GM12878 (cell line): Measurements from ENCODE around the gene ATXN8OS. TPM values are rescaled to one million over a fixed set of nuclear protein-coding genes. Genes with fewer than 3 reads are reported as not detected.

Experiments used
- ATAC-seq: fragments of 200-7000 bp; cut with Tn5 transposase; 3 replicates; pipeline ENCODE4 v1.9.1; 2020; ENCODE audit warnings: mild to moderate bottlenecking, moderate library complexity
- Bru-seq: library from RNA; stranded (reverse); fragments of 400-500 nt; gene quantifications from one replicate; lab custom pipeline; 2021; lab: Mats Ljungman, UMichigan
- BruChase-seq, 2 experiments: library from RNA; stranded (reverse); fragments of 400-500 nt; gene quantifications; one replicate each; lab custom pipeline; 2021; lab: Mats Ljungman, UMichigan
- BruUV-seq: library from RNA; stranded (reverse); fragments of 400-500 nt; replicated peaks from 2 replicates; lab custom pipeline; 2021; lab: Mats Ljungman, UMichigan
- CTCF ChIA-PET: fragments of 300-600 bp; sonication (Branson Sonifier 250); formaldehyde crosslinking; extraction: SDS; loops from one replicate; lab custom pipeline; 2021; ENCODE audit warnings: inconsistent platforms; lab: Yijun Ruan, JAX
- POLR2A ChIA-PET: fragments of 350-600 bp; formaldehyde crosslinking; extraction: SDS; loops from one replicate; lab custom pipeline; 2021; ENCODE audit warnings: inconsistent platforms; lab: Charles Lee
- RAD21 ChIA-PET: fragments of 300-600 bp; sonication (Branson Sonifier 250); formaldehyde crosslinking; loops from one replicate; lab custom pipeline; 2023; ENCODE audit warnings: antibody characterized with exemption; ENCODE audit not compliant: unreplicated experiment; lab: Charles Lee
- SMC1A ChIA-PET: fragments of 300-600 bp; sonication (Branson Sonifier 250); formaldehyde crosslinking; loops from one replicate; lab custom pipeline; 2023; ENCODE audit not compliant: unreplicated experiment, uncharacterized antibody; lab: Charles Lee
- DNase-seq: peaks from one replicate; pipeline ENCODE4 v3.0.0-alpha.2; 2011; ENCODE audit warnings: low read depth, low spot score
- FAIRE-seq: peaks from 3 replicates; lab custom pipeline; 2011; peaks lifted over from hg19 to GRCh38; lab: Jason Lieb, UNC
- H2AFZ ChIP-seq: 2 replicates; pipeline ENCODE4 v1.6.0; 2011; ENCODE audit warnings: low read depth, low read length, control low read depth; ENCODE audit not compliant: control insufficient read depth
- H3K27ac ChIP-seq: 2 replicates; pipeline ENCODE4 v1.5.1; 2011; ENCODE audit warnings: control low read depth; ENCODE audit not compliant: control insufficient read depth, insufficient read depth
- H3K27me3 ChIP-seq, 2 experiments: replicated peaks in 1 of 2; 2 replicates each; pipeline versions ENCODE4 v1.6.0 to v1.6.1; 2011; ENCODE audit warnings: low read length in 1 of 2; ENCODE audit not compliant: control insufficient read depth in 2 of 2, insufficient read depth in 2 of 2
- H3K36me3 ChIP-seq, 2 experiments: 2 replicates each; pipeline ENCODE4 v1.5.1; 2011; ENCODE audit warnings: low read length in 1 of 2; ENCODE audit not compliant: control insufficient read depth in 2 of 2, insufficient read depth in 2 of 2
- H3K4me1 ChIP-seq: 2 replicates; pipeline ENCODE4 v1.6.1; 2011; ENCODE audit warnings: mild to moderate bottlenecking, low read length, moderate library complexity, mixed read lengths; ENCODE audit not compliant: control insufficient read depth, insufficient read depth
- H3K4me2 ChIP-seq: 2 replicates; pipeline ENCODE4 v1.6.0; 2011; ENCODE audit warnings: control low read depth; ENCODE audit not compliant: control insufficient read depth, insufficient read depth
- H3K4me3 ChIP-seq: fragments of 200-600 bp; sonication (generic); 2 replicates; pipeline ENCODE4 v1.5.1; 2016
- H3K79me2 ChIP-seq: 2 replicates; pipeline ENCODE4 v1.6.0; 2011; ENCODE audit warnings: low read length; ENCODE audit not compliant: control insufficient read depth, insufficient read depth
- H3K9ac ChIP-seq: 2 replicates; pipeline ENCODE4 v1.8.0; 2011; ENCODE audit warnings: low read length, control low read depth, mixed read lengths; ENCODE audit not compliant: control insufficient read depth, insufficient read depth
- H3K9me3 ChIP-seq: replicated peaks from 3 replicates; pipeline ENCODE4 v1.5.1; 2011; ENCODE audit warnings: mild to moderate bottlenecking, low read length; ENCODE audit not compliant: control insufficient read depth, insufficient read depth
- H4K20me1 ChIP-seq: 2 replicates; pipeline ENCODE4 v1.6.0; 2011; ENCODE audit not compliant: control insufficient read depth, insufficient read depth
- FOXK2 ChIP-seq: fragments of 450-650 bp; IDR thresholded peaks from 2 replicates; pipeline ENCODE4 v1.6.1; 2017; ENCODE audit warnings: mild to moderate bottlenecking, moderate library complexity
- KDM1A ChIP-seq: fragments of 200-600 bp; sonication (generic); IDR thresholded peaks from 2 replicates; pipeline ENCODE4 v1.6.1; 2016; ENCODE audit warnings: borderline replicate concordance
- TCF3 ChIP-seq: IDR thresholded peaks from 2 replicates; pipeline ENCODE4 v1.6.1; 2012; ENCODE audit warnings: low read depth, mild to moderate bottlenecking, low read length, borderline replicate concordance; ENCODE audit not compliant: insufficient read depth
- WGBS: methylation state at CpG from one replicate; pipeline ENCODE4 v1.1.6; 2016; ENCODE audit warnings: low lambda C conversion rate; ENCODE audit not compliant: insufficient replicate concordance, insufficient coverage; ENCODE audit errors: missing lambda C conversion rate; 5-methylcytosine and 5-hydroxymethylcytosine counted together
- in situ Hi-C: fragments of 300-500 bp; cut with MboI; formaldehyde crosslinking; loops from 9 replicates; pipeline ENCODE4 v1.14.3; 2018; ENCODE audit warnings: mixed read lengths
- intact Hi-C: fragments of 100-400 bp; cut with micrococcal nuclease; formaldehyde crosslinking; loops from one replicate; pipeline ENCODE4 v1.14.2; 2022; ENCODE audit not compliant: unreplicated experiment
- long read RNA-seq, 2 experiments: library from polyadenylated mRNA; unstranded; transcript quantifications; one replicate each; pipeline ENCODE4 v2.0.0, GENCODE V29; 2019 to 2020
- polyA minus RNA-seq, 3 experiments: library from RNA; depleted of rRNA, polyadenylated mRNA; stranded (reverse); fragments of >200 nt; gene quantifications; 2 replicates each; pipeline ENCODE4 v1.2.3, GENCODE V29; 2011
- polyA plus RNA-seq, 11 experiments: library from polyadenylated mRNA; depleted of rRNA in 4 of 11; unstranded in 6 of 11; stranded (reverse) in 5 of 11; fragments of >200 nt; fragmentation: Nextera tagmentation in 4 of 11; fragmentation: Illumina TruSeq in 1 of 11; extraction: Ambion mirVana in 4 of 11; extraction: Trizol in 1 of 11; gene quantifications; 1 replicate in 1 of 11; 2 replicates in 10 of 11; pipeline versions ENCODE4 v1.2.1 to v1.2.3, GENCODE V29; 2011 to 2016; ENCODE audit warnings: inconsistent platforms in 2 of 11, missing spikeins in 2 of 11, low read depth in 1 of 11
- total RNA-seq, 4 experiments: library from RNA; depleted of rRNA in 3 of 4; stranded (reverse); fragments of >200 nt in 3 of 4; fragmentation: Illumina TruSeq in 1 of 4; extraction: Trizol in 1 of 4; gene quantifications; 2 replicates each; pipeline versions ENCODE4 v1.2.1 to v1.2.3, GENCODE V29; 2013 to 2021

The ATXN8OS gene
- not detected in 2 replicates for total RNA-seq (2013; cell fraction: nucleolus; rRNA removed)
- total RNA-seq (2014; rRNA removed) (not detected in 2 replicates), total RNA-seq (2014; rRNA removed; fragmentation: Illumina TruSeq; extraction: Trizol) (not detected in 2 replicates), total RNA-seq (2021) (not detected in 2 replicates), polyA plus RNA-seq (2011; rRNA removed) (not detected in 2 replicates), polyA plus RNA-seq (2014; fragmentation: Illumina TruSeq; extraction: Trizol) (not detected in 2 replicates), polyA plus RNA-seq (2014; fragmentation: Nextera tagmentation; extraction: Ambion mirVana) (not detected), polyA plus RNA-seq (2014; rRNA removed) (not detected in 2 replicates), polyA plus RNA-seq (2016; fragmentation: Nextera tagmentation; extraction: Ambion mirVana) (not detected), polyA minus RNA-seq (2011; rRNA and poly(A)+ RNA removed) (not detected in 2 replicates), Bru-seq, nascent RNA (not detected), BruChase-seq, experiment 1, labeled RNA remaining after a 6-hour chase (not detected), BruChase-seq, experiment 2, labeled RNA remaining after a 2-hour chase (not detected)
- polyA plus RNA-seq (2011; ENCODE audit: low read depth): not detected
- not detected in 2 replicates for polyA plus RNA-seq (2011; cell fraction: cytosol; rRNA removed)
- polyA plus RNA-seq (2011; cell fraction: nucleus; rRNA removed): not detected in 2 replicates
- not detected in 2 replicates for polyA plus RNA-seq (2012)
- polyA minus RNA-seq (2011; cell fraction: cytosol; rRNA and poly(A)+ RNA removed): not detected in 2 replicates
- polyA minus RNA-seq (2011; cell fraction: nucleus; rRNA and poly(A)+ RNA removed): not detected in 2 replicates
- long read RNA-seq, experiment 1: 0 reads
- long read RNA-seq, experiment 2: 0 reads

GRCh38 chr13:70107498-70108281 lies at the start of gene ATXN8OS:
Gene ATXN8OS (plus strand): TSS chr13:70107826.
- H3K9ac ChIP-seq: no peak within 1 kb of the TSS
- ChIA-PET RAD21 (no interaction called here), POLR2A (no interaction called here), SMC1A (no interaction called here)
- intact Hi-C loops (no loop called here), in situ Hi-C loops (no loop called here)
- BruUV-seq: no TSS peak
- no peaks in the 10 kb centered on the region; a peak in 1 of 4 replicates for H3K27me3 ChIP-seq
- no peak for FAIRE-seq
- H3K9me3 ChIP-seq: no peaks in the 10 kb centered on the region
- no peaks in the 10 kb centered on the region for H4K20me1 ChIP-seq
- no peak for DNase-seq
- no peaks in the 10 kb centered on the region for H3K79me2 ChIP-seq
- H3K4me3 ChIP-seq: no peak within 1 kb of the TSS
- no peak within 1 kb of the TSS for H3K27ac ChIP-seq
- TF ChIP-seq KDM1A: no peak
- TF ChIP-seq FOXK2: no peak
- no peak for TF ChIP-seq TCF3
- TF ChIP-seq, all 136 proteins: peak for 0
- H2AFZ ChIP-seq: no peak within 1 kb of the TSS
- 51% methylated on average over 42 of the region's 53 CpGs for WGBS
- CTCF ChIA-PET: no interaction called here
- H3K36me3 ChIP-seq: no peaks in the 10 kb centered on the region
- H3K4me1 ChIP-seq: no peaks in the 10 kb centered on the region
- no peak for ATAC-seq
- H3K4me2 ChIP-seq: no peak within 1 kb of the TSS
